SW480 (cell line): ENCODE results near the gene GATA3.

Experiments
- DNase-seq: peaks from one replicate; pipeline ENCODE4 v3.0.0-alpha.2; 2016; ENCODE audit warnings: low spot score

GATA3 gene

DNA sequence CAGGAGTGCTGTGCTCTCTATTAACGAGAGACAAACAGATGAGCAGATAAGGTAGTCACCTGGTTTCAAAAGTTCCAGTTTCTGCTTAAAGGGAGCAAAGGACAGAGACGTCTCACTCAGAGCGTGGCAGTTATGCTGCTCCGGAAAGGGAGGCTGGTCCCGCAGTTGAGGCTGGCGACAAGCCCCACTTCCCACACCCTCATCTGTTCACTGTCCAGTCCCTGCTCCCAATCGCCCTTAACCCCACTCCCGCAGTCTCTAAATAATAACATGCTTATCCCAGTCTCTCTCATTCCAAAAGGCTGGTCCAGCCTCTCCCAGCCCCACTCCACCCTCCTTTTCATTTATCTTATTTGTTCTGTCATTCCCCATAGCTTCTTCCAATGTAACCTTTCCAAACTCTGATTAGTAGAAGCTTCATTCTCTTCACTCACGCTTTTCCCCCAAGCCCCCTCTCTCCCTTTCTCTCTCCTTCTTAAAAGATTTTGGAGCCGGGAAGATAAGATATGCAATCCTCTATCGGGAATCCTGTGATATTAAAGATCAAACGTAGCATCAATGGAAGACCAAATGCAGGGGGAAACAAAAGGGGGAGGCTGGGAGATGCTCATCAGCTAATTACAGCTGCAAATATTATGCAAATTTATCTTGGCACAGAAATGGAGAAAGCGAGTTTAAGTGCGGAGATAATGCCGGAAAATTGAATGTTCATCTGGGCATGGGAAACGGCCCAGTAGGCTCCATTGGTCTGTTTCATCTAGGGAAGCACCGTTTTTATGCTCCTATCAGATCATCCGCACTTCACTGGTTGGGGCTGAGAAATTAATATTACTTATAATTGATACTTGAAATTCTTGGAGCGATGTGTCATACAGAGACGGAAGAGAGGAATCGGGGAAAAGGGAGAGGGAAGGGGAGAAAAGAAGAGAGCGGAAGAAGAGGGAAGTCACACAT, 16.3 kb upstream of the GATA3 start:
- DNase-seq = no peak

DNA sequence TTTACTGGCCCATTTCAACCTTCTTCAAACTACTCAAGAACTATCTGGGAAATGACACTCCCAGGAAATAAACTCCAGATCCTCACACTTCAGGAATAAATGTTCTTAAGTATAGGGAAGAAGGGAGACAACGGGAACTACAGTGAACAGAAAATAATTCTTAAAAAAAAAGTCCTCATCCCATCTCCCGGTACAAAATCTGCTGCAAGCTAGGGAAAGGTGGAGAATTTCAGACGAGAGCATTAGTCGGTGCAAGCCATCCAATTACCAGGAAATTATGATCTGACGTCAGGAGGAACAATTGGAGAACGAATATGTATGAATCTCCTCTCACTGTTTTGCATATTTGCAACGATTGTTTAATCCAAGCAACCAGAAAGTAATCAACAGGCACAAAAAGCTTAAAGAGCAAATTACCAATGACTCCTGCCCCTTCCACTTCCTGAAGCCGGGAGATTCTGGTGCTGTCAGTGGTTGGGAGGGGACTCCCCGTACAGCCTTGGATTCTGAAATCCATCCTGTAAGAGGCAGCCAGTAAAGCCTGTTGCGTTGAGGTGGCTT, 15.1 kb upstream of the GATA3 start:
- no peak for DNase-seq

DNA sequence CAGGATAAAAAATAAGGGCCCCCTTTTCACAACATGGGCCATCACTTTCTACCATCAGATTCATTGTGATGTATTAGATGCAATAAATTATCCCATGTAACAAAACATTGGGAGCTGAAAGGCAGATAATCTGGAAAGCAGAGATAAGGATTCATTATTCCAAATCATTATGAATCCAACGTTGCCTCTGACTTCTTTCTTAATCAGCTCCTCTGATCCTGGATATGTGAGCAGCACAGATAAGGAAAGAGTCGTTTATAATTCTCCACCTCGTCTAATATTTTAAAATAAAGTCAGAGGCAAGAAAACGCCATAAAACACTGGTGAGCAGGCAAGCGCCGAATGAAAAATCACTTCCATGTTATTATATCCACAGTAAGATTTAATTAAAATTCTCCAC, 13.8 kb upstream of the GATA3 start:
- no peak for DNase-seq

- no peak for DNase-seq
Measured at GRCh38 chr10:8041284-8041991, 13.1 kb upstream of the GATA3 start.

- DNase-seq = no peak
Measured at GRCh38 chr10:8041992-8042720, 12.3 kb upstream of the GATA3 start.

GRCh38 chr10:8042721-8043568, 11.5 kb upstream of the GATA3 start:
- DNase-seq = no peak

GRCh38 chr10:8043569-8044306, 10.8 kb upstream of the GATA3 start:
- no peak for DNase-seq

DNA sequence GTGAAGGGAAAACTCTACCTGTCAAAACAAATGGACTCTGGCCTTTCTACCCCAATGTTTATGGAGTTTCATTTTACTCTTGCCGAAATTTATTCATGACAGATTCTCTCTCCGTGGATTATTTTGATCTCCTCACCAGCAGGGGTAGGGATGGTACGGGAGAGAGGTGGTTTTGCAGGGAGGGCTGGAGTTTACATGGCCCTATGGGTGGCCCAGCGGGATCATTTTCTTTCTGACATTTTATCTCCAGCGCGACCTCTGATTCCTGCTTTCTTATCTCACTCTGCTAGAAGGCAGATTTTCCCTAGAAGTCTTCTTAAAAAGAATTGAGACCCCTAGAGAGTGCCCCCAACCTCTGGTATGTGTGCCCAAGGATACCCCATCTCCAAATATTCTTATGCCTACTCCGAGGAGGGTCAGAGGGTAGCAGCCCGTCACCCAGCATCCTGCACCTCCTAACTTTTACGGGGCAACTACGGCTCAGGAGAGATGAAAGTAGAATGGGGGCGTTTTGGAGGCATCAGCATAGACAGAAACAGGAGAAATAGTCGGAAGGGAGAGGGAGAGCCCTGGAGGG, 10.1 kb upstream of the GATA3 start:
- DNase-seq = no peak

- peak; percentile 29 for DNase-seq
Measured at GRCh38 chr10:8044908-8045725, 9.4 kb upstream of the GATA3 start.

DNA sequence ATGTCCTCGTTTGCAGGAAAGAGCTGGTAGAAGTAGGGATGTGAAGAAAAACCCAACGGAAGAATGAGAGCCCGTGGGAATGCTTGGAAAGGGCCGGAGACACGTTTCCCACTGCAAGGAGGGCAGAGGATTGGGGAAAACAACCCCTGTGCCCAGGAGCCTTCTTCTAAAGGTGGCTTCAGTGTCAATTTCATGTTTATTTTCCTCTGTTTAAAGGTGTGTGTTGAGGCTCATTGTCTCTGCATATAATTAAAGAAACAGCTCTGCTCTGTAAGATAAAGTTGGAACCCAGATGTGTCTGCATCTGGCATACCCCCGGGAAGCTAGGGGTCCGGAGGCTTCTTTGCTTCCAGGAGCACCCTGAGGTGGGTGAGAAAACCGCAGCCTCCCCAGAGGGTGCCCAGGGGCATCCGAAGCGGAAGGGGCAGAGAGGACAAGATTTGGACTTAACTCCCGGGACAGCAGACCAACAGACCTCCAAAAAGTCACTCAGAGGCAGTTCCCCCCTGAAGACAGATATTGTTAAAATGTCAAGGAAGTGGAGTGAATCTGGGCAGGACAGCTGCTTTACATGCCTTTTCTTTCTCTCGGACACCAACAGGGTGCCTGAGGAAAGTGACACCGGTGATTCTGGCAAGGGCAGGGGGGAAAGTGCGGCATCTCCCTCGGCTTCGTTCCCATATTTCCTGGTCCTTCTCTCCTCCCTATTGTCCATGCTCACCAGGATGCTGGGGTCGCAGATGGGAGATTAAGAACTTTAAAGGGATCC, 8.6 kb upstream of the GATA3 start:
- DNase-seq = no peak

DNA sequence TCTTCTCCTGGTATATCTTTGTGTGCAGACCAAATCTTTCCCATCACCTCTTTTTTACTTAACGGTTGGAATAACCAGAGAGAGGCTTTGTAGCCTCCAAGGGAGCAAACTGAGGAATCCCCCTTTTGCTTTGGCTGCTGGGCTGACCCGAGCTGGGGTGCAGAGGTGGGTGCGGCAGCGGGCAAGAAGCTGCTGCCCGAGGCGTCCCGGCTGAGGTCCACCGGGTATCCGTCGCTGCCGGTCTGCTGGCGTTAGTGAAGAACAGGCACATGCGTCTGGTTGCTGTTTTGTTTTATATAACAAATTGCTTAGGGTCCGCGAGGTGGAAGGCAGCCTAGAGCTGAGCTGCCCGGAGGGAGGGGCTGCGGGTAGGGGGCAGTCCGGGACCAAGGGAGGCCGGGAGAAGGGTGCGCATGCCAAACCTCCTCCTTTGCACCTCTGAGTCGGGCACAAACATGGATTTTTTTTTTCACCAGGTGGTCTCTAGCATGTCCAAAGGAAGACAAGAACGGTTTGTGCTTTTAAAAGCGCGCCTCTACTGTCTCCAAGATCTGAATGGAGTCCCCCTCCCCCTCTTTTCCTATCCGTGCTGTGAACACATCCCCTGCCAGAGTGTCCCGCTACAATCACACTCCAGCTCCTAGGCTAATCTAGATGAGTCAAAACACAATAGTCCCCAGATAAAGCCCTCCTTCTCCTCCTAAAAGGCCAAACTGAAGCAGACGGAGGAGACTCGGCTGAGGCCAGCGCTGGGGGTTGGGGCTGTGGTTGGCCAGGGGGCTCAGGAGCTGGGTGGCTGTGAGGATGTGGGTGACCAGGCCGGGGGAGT, 6.8 kb upstream of the GATA3 start:
- DNase-seq = no peak

GRCh38 chr10:8048281-8049008, 6.0 kb upstream of the GATA3 start:
- DNase-seq = no peak

- DNase-seq = peak; percentile 34
Measured at GRCh38 chr10:8049045-8049864, 5.2 kb upstream of the GATA3 start.

DNA sequence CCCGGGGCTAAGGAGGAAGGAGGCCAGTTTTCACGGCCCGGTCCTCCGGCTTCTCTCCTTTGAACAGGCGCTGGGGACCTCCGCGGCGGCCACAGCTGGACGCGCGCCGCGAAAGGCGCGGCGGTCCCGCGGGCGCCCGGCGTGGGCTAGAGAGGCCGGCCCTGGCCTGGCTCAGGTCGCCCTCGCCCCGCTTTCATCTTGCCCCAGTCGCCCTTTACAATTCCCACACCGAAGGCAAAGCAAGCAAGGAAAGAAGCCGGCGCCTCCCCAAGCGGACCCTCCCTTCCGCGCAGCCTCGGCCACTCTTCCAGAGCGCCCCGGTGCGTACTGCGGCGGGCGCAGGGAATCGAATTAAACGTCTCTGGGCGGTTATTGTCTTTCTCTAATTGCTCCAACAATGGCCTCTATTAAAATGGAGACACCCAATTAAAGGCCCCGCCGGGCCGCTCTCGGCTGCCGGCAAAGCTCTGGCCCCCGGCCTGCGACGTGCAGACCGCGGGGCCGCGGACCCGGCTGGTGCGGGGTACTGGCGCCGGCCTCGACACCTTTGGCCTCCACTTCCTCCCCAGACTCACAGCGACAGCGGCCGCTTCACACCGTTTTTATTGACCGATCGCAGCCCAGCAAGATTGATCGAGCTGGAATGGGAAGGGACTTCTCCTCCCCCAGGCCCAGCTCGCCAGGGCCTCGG, 4.5 kb upstream of the GATA3 start:
- DNase-seq = peak; percentile 45

DNA sequence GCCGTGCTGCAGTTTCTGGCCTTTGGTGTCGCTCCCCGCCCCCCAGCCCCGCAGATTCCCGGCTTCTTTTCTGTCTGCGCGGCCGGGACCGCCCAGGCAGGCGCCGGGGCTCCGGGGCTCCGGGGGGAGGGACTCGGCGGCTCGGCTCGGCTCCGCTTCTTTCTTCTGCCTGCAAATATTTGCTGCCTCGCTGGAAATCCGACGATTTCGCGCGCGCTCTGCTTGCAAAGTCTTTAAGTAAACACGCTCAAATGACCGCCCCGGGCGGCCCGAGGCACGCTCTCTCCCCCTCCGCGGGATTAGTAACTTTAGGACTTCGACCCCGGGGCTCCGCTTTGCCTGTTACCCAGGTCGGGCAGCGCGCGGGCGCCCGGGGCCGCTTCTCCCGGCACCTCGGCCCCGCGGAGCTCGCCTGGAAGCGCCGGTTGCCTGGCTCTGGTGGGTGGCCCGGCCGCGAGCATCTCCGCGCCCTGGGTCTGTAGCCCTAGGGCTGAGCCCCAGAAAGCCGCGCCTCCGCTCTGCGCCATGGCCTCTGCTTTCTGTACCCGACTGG, 3.9 kb upstream of the GATA3 start:
- peak; percentile 45 for DNase-seq
